ENCODE data around the gene MNS1.
"Not testable (repeated sequence)": the region's sequence is repeated elsewhere in the genome, so short reads cannot be mapped to it uniquely, and the experiment has no call there.

Gene MNS1

DNA sequence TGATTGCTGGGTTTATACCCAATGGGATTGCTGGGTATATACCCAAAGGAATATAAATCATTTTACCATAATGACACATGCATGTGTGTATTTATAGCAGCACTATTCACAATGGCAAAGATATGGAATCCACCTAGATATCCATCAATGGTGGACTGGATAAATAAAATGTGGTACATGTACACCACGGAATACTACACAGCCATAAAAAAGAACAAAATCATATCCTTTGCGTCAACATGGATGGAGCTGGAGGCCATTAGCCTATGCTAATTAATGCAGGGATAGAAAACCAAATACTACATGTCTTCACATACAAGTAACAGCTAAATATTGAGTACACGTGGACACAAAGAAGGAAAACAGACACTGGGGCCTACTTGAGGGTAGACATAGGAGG lies 22.6 kb downstream of the MNS1 start:
- DNase-seq, result no peak

DNA sequence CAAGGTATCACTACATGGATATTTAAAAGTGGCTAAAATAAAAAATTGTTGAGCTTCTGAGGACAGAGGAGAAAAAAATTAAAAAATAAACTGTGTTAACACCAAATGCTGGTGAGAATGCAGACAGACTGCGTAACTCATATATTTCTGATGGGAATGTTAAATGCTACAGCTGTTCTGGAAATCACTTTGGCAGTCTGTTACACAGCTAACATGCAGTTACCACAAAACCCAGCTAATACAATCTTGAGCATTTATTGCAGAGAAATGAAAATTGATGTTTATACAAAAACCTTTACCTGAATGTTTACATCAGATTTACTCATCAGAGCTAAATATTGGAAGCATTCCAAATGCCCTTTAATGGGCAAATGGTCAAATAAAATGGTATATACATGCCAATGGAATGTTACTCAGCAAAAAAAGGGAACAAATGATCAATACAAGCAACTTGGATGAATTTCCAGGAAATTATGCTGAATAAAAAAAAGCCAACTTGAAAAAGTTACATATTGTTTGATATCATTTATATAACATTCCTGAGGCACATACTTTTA lies 24.6 kb downstream of the MNS1 start:
- no peak for DNase-seq

DNA sequence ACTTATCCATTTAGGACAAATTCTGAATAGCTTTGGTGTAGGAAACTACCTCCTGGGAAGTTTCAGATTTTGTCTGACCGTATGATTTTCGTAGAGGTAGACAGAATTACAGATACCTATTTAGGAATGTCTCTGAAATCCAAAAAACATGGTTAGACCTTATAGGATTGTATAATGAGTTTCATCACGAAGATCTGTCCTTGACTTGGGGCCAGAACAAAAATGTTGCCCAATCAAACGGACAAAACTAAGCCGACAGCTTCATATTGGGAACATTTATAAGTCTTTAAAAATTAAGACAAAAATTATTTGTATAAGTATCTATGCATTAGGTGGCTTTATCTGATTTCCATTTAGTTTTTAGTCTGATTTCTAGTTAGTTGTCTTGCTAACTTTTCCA lies 32.6 kb downstream of the MNS1 start:
- no peak for DNase-seq

DNA sequence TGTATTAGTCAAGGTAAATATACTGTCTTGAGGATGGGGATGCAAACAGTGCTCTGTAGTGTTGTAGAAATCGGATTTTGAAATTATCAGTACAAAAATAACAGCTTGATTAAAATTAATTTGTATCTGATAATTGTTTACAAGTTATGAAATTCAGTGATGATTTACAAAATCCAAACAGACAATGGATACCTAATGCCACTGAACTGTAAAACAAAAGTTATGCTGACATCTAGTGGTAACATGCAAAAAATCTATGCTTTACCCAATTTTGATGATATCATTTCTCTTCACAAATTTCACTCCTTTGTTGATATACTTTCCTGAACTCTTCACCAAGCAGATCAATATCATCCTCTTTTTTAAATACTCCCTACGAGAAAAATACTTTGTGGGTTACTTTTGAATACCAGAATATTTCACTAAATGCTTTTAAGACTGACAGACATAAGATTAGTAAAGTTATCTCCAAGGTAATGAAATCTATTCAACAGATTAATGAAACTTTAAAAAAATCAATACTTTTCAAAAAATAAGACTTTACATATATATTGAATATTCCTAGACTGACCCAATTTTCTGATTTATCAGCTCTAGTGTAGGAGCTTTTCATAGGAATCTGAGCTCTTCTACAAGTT lies 36.0 kb downstream of the MNS1 start:
- DNase-seq, result peak; percentile 33

DNA sequence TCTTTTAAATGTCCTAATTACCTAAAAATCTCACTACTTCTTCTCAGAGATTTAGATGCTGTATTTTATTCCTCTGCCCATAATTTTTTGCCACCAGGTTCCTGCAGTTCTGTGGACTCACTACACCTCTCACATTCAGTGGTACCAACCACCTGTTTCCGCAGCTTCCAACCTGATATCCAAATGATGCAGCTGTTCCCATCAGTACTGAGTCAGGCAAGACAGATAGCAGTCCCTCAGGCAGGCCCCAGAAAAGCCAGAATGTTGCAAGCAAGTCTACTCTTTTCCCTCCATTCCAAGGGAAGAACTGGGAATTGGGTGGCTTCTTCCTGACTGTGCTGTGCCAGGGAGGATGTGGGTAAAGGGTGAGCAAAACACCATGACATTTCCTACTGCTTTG lies 39.0 kb downstream of the MNS1 start:
- no peak for DNase-seq

DNA sequence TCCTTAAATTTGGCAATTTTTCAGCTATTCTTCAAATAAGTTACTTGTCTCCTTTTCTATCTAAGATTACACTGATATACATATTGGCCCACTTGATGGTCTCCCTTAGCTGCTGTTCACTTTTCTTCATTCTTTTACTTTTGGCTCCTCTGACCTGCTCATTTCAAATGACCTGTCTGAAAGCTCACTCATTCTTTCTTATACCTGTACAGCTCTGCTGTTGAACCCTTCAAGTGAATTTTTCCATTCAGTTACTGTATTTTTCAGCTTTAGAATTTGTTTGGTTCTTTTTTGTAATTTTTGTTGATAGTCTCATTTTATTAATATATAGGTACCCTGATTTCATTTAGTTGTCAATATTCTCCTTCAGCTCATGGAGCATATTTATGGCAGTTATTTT lies 39.7 kb downstream of the MNS1 start:
- no peak for DNase-seq

DNA sequence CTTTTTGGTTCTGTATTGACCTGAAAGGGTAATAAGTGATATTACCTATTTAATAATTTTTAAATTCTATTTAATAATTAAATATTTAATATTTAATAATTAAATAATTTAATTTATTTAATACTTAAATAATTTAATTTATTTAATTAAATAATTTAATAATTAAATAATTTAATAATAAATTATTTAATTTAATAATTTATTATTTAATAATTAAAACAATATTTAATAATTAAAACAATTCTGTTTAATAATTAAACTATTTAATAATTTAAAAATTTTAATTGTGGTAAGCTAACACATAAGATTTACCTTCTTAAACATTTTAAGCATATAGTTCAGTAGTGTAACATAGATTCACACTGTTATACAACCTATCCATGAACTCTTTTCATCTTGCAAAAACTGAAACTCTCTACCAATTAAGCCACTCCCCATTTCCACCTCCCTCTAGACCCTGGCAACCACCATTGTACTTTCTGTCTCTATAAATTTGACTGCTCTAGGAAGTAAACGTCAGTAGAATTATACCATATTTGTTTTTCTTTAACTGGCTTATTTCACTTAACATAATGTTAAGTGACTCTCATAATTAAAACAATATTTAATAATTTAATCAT lies 51.7 kb downstream of the MNS1 start:
- not testable (repeated sequence) for DNase-seq

DNA sequence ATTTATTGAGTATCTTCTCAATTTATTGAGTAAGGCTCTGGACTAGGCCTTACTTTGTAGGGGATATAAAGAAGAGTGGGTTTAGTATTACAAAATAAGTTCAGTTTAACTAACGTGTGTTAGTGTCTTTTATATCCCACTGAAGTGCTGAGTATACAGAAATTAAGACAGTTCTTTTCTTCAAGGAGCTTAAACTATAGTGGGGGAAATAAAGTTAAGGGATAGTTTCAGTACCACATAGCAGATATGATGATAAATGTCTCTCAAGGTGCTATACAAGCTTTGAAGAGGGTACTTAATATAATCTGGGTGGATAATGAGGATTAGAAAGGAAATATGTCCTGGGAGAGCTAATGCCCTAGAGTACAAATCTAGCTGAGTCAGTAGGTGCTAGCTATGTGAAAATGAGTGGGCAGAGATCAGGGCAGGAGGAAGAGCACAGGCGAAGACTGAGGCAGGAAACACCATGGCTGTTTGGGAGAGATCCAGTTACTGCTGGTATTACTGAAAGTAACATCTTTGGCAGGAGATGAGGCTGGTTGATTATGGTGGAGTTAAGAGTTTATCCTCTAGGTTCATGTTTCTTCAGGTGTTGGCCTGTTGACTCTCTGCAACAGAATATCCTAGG lies 53.7 kb downstream of the MNS1 start:
- DNase-seq, result no peak

DNA sequence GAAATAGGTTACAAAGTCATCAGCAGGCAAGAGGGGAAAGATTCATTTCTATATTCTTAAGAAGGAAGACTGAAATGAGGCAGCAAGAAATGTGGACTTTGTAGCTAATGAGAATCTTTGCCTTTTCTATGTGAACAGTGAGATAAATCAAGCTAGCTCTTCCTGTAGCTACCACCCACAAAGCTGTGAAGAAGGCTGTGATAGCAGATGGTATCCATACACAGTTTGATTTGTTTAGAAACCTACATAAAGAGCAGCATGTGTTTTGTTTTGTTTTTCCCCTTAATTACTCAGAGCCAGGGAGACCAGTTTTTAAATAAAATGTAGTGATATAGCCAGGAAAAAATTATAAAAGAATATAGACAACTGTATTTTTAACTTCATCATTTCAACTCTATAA lies 54.2 kb downstream of the MNS1 start:
- no peak for DNase-seq

DNA sequence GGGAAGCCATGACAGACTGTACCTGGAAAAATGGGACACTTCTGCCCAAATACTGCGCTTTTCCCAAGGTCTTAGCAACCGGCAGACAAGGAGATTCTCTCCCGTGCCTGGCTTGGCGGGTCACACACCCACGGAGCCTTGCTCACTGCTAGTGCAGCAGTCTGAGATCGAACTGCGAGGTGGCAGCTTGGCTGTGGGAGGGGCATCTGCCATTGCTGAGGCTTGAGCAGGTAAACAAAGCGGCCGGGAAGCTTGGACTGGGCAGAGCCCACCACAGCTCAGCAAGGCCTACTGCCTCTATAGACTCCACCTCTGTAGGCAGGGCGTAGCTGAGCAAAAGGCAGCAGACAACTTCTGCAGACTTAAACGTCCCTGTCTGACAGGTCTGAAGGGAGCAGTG lies 65.7 kb downstream of the MNS1 start:
- not testable (repeated sequence) for DNase-seq

DNA sequence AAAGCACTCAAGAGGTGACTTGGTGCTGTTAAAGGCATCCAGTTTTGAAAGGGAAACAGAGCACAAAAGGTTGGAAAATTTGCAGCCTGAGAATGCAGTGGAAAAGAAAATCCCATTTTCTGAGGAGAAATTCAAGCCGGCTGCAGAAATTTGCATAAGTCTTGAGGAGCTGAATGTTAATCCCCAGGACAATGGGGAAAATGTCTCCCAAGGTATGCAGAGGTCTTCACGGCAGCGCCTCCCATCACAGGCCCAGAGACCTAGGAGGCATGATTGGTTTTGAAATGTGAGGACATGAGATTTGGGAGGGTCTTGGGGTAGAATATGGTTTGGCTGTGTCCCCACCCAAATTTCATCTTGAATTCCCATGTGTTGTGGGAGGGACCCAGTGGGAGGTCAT lies 67.6 kb downstream of the MNS1 start:
- not testable (repeated sequence) for DNase-seq

DNA sequence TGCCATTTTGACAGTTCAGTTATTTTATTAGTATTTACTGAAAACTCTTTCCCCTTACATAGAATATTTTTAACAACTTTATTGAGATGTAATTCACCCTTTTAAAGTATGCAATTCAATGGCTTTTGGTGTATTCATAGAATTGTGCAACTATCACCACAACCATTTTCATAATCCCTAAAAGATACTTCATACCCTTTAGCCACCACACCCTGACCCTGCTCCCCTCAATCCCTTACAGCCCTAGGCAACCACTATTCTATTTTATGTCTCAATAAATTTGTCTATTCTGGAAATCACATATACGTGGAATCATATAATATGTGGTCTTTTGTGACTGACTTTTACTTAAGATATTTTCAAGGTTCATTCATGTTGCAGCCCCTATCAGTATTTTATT lies 70.0 kb downstream of the MNS1 start:
- no peak for DNase-seq

DNA sequence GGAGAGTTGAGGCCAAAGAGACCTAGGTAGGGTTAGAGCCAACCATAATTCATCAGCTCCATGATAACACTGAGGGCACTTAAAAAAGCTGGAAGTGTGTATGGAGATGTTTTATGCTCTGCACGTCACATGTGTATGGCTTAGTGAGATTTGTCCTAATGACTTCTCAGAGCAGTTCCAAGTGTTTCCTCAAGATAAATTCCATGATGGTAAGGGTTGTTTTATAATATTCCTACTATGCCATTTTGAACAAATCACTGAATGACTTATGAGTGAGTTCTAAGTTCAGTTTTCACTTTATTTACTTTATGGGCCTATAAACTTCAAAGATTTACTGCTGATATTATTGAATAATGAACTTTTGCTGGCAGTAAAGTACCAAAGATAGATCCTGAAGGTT lies 71.7 kb downstream of the MNS1 start:
- no peak for DNase-seq

DNA sequence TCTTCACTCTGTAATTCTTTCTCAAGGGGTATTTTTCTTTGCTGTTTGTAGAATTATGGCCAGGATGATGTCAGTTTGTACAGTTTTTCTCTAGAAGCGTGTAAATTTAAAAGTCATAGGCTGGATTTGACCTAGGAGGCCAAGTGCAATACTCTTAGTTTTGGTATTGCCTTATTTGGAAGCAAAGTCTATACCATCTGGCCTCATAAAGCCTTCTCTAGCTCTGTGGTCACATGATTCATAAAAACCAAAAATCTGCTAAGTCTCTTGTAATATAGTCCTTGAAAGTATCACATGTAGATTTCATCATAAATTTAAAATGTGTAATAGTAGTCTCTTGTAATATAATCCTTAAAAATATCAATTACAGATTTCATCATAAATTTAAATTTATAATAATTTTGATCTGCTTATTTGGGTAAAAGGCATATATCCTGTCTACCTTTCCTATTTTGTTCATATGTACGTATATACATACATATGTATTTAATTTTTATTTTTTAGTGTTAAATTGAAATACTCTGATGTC lies 74.1 kb downstream of the MNS1 start:
- peak; percentile 53 for DNase-seq

DNA sequence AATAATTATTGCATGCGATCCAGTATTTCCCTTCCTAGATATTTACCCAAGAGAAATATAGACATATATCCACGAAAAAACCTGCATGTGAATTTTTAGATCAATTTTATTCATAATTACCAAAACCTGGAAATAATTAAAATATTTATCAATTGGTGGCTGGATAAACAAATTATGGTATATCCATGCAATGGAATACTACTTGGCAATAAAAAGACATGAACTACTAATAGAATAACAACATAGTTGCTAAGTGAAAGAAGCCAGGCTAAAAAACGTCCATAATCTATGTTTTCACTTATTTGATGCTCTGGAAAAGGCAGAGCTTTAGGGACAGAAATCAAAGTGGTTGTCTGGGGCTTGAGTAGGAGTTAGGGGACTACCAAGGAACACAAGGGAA lies 79.0 kb downstream of the MNS1 start:
- DNase-seq, result no peak

DNA sequence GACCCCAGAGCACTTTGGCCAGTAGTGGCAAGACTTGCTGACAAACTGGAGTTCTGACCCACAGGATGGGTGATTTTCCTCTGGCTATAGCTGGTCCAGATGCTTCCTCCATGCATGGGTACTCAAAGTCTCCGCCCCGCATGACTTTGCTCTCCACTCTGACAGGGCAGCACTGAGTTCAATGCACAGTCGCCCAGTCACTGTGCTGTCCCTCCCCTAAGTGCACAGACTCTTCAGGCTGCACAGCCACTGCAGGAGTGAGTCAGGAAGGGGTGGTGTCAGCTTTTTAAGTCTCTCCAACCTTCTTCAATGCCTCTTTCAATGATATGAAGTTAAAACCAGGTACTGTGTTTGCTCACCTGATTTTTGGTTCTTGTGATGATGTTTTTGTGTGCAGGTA lies 81.9 kb downstream of the MNS1 start:
- no peak for DNase-seq
